B cell (primary cell): ENCODE results near the gene PLAGL2. TPM values are rescaled to one million over a fixed set of nuclear protein-coding genes. Genes with fewer than 3 reads are reported as not detected.

Experiments
- ATAC-seq: fragments of 200-7000 bp; cut with Tn5 transposase; one replicate; pipeline ENCODE4 v1.10.0; 2021; ENCODE audit warnings: low read depth, mild to moderate bottlenecking, moderate number of reproducible peaks, moderate library complexity
- CTCF ChIA-PET: fragments of 350-600 bp; sonication (Branson Sonifier 250); formaldehyde crosslinking; loops from one replicate; lab custom pipeline; 2021; ENCODE audit warnings: antibody characterized with exemption, inconsistent platforms; lab: Charles Lee
- POLR2A ChIA-PET: fragments of 350-600 bp; sonication (Branson Sonifier 250); formaldehyde crosslinking; loops from one replicate; lab custom pipeline; 2021; ENCODE audit warnings: antibody characterized with exemption; lab: Charles Lee
- DNase-seq: peaks from one replicate; pipeline ENCODE4 v3.0.0; 2013
- H2AFZ ChIP-seq: 2 replicates; pipeline ENCODE4 v1.6.1; 2012; ENCODE audit warnings: mild to moderate bottlenecking, low read depth, low read length; ENCODE audit not compliant: insufficient read depth, poor library complexity, severe bottlenecking
- H3K27ac ChIP-seq, 2 donors: 1 replicate in 1 of 2; 2 replicates in 1 of 2; pipeline ENCODE4 v1.5.1; 2012 to 2013; ENCODE audit warnings: low read length in 2 of 2, mild to moderate bottlenecking in 2 of 2, moderate library complexity in 1 of 2
- H3K27me3 ChIP-seq, 4 experiments: fragments of 200-600 bp in 1 of 4; sonication (generic) in 1 of 4; replicated peaks in 1 of 4; 1 replicate in 2 of 4; 2 replicates in 2 of 4; pipeline versions ENCODE4 v1.6.1 to v1.7.0; 2013 to 2016; ENCODE audit warnings: low read length in 3 of 4, mild to moderate bottlenecking in 2 of 4, mixed read lengths in 1 of 4, moderate library complexity in 1 of 4; ENCODE audit not compliant: insufficient read depth in 4 of 4, control insufficient read depth in 3 of 4; ENCODE audit errors: control extremely low read depth in 1 of 4
- H3K36me3 ChIP-seq, 2 experiments: replicated peaks in 1 of 2; 1 replicate in 1 of 2; 2 replicates in 1 of 2; pipeline versions ENCODE4 v1.6.1 to v1.7.1; 2013; ENCODE audit warnings: low read length in 1 of 2; ENCODE audit not compliant: insufficient read depth in 2 of 2, control insufficient read depth in 1 of 2; ENCODE audit errors: control extremely low read depth in 1 of 2, extremely low read depth in 1 of 2
- H3K4me1 ChIP-seq, 2 donors: fragments of 200-600 bp in 1 of 2; sonication (generic) in 1 of 2; 1 replicate in 1 of 2; 2 replicates in 1 of 2; pipeline versions ENCODE4 v1.5.1 to v1.6.1; 2013 to 2017; ENCODE audit warnings: low read length in 2 of 2; ENCODE audit not compliant: control insufficient read depth in 2 of 2, insufficient read depth in 2 of 2
- H3K4me2 ChIP-seq: replicated peaks from 2 replicates; pipeline ENCODE3; 2012; ENCODE audit warnings: mild to moderate bottlenecking, low read depth, low read length; ENCODE audit not compliant: poor library complexity, severe bottlenecking
- H3K4me3 ChIP-seq, 5 experiments: fragments of 200-600 bp in 1 of 5; sonication (generic) in 1 of 5; 1 replicate in 3 of 5; 2 replicates in 2 of 5; pipeline versions ENCODE4 v1.5.1 to v1.7.0; 2011 to 2016; ENCODE audit warnings: low read length in 4 of 5, mild to moderate bottlenecking in 4 of 5, low read depth in 2 of 5, control low read depth in 1 of 5, moderate library complexity in 1 of 5; ENCODE audit not compliant: insufficient read depth in 1 of 5; ENCODE audit errors: control extremely low read depth in 1 of 5, extremely low read depth in 1 of 5
- H3K79me2 ChIP-seq: fragments of 200-600 bp; sonication (generic); one replicate; pipeline ENCODE4 v1.6.0; 2016; ENCODE audit warnings: low read length; ENCODE audit not compliant: control insufficient read depth, insufficient read depth
- H3K9ac ChIP-seq: fragments of 200-600 bp; sonication (generic); 2 replicates; pipeline ENCODE4 v1.6.1; 2017; ENCODE audit warnings: mild to moderate bottlenecking, low read length, moderate library complexity
- H3K9me3 ChIP-seq, 3 donors: one replicate each; pipeline versions ENCODE4 v1.6.1 to v1.7.1; 2013; ENCODE audit warnings: low read length in 2 of 3; ENCODE audit not compliant: control insufficient read depth in 2 of 3, insufficient read depth in 1 of 3; ENCODE audit errors: control extremely low read depth in 1 of 3
- H4K20me1 ChIP-seq: 2 replicates; pipeline ENCODE4 v1.6.0; 2012; ENCODE audit warnings: mild to moderate bottlenecking, low read length; ENCODE audit not compliant: insufficient read depth, control insufficient read depth, poor library complexity, severe bottlenecking
- H3K27ac Mint-ChIP-seq: one replicate; pipeline ENCODE4 v1.8.0; 2021; ENCODE audit warnings: mixed read lengths
- H3K27me3 Mint-ChIP-seq: one replicate; pipeline ENCODE4 v1.8.0; 2021; ENCODE audit warnings: mixed read lengths
- H3K4me1 Mint-ChIP-seq: one replicate; pipeline ENCODE4 v1.8.0; 2021; ENCODE audit warnings: mixed read lengths
- H3K4me3 Mint-ChIP-seq: one replicate; pipeline ENCODE4 v1.8.0; 2021; ENCODE audit warnings: mixed read lengths
- H3K9me3 Mint-ChIP-seq: one replicate; pipeline ENCODE4 v1.8.0; 2022; ENCODE audit warnings: mixed read lengths; ENCODE audit not compliant: insufficient read depth
- CTCF ChIP-seq: fragments of 200-600 bp; IDR thresholded peaks from one replicate; pipeline ENCODE4 v1.8.0; 2022; ENCODE audit warnings: antibody characterized with exemption, mild to moderate bottlenecking
- EZH2 ChIP-seq: IDR thresholded peaks from 2 replicates; pipeline ENCODE4 v1.6.1; 2012; ENCODE audit warnings: borderline replicate concordance, low read depth, mild to moderate bottlenecking, moderate library complexity, low read length; ENCODE audit not compliant: insufficient read depth, poor library complexity, severe bottlenecking
- WGBS: methylation state at CpG from one replicate; pipeline ENCODE4 v1.1.5; 2013; ENCODE audit warnings: missing lambda C conversion rate; ENCODE audit not compliant: insufficient coverage; 5-methylcytosine and 5-hydroxymethylcytosine counted together
- intact Hi-C: fragments of 100-400 bp; cut with micrococcal nuclease; formaldehyde crosslinking; loops from one replicate; pipeline ENCODE4 v1.10.0; 2022
- polyA plus RNA-seq: library from polyadenylated mRNA; depleted of rRNA; stranded (reverse); fragments of >200 nt; gene quantifications from 2 replicates; pipeline ENCODE4 v1.2.3, GENCODE V29; 2012
- total RNA-seq, 2 donors: library from RNA; stranded (reverse); fragments of 120-200 nt in 1 of 2; gene quantifications; 1 replicate in 1 of 2; 2 replicates in 1 of 2; pipeline versions ENCODE4 v1.2.3 to v1.2.4, GENCODE V29; 2013 to 2022

Gene PLAGL2
- total and polyA plus RNA-seq, 2 donors (not counting 1 experiment from before 2014, with no cell fraction given) = 4.4 to 18.4 TPM

GRCh38 chr20:32157611-32158010 is 49.9 kb downstream of the PLAGL2 start:
- ChIA-PET POLR2A (no interaction called here), CTCF (no interaction called here)
- Histone ChIP-seq H3K79me2 (no peaks in the 10 kb centered on the region), H2AFZ (no peak overlapping the region), H3K9me3 (no peaks in the 10 kb centered on the region), H3K27ac (no peak overlapping the region), H3K9ac (no peak overlapping the region), H4K20me1 (no peaks in the 10 kb centered on the region), H3K4me3 (no peak overlapping the region), H3K27me3 (no peaks in the 10 kb centered on the region), H3K4me1 (no peaks in the 10 kb centered on the region), H3K4me2 (no peak overlapping the region), H3K36me3 (peaks cover 9 to 65% of the 10 kb centered on the region in 2 experiments)
- no peak for ATAC-seq
- Mint-ChIP-seq H3K9me3 (no peaks in the 10 kb centered on the region), H3K27me3 (no peaks in the 10 kb centered on the region), H3K4me3 (no peak overlapping the region), H3K4me1 (peaks cover 2% of the 10 kb centered on the region), H3K27ac (no peak overlapping the region)
- no peak for DNase-seq
- intact Hi-C loops = no loop called here
- TF ChIP-seq EZH2 (no peak), CTCF (no peak)
- WGBS = 99% methylated on average over 14 of the region's 14 CpGs

DNA sequence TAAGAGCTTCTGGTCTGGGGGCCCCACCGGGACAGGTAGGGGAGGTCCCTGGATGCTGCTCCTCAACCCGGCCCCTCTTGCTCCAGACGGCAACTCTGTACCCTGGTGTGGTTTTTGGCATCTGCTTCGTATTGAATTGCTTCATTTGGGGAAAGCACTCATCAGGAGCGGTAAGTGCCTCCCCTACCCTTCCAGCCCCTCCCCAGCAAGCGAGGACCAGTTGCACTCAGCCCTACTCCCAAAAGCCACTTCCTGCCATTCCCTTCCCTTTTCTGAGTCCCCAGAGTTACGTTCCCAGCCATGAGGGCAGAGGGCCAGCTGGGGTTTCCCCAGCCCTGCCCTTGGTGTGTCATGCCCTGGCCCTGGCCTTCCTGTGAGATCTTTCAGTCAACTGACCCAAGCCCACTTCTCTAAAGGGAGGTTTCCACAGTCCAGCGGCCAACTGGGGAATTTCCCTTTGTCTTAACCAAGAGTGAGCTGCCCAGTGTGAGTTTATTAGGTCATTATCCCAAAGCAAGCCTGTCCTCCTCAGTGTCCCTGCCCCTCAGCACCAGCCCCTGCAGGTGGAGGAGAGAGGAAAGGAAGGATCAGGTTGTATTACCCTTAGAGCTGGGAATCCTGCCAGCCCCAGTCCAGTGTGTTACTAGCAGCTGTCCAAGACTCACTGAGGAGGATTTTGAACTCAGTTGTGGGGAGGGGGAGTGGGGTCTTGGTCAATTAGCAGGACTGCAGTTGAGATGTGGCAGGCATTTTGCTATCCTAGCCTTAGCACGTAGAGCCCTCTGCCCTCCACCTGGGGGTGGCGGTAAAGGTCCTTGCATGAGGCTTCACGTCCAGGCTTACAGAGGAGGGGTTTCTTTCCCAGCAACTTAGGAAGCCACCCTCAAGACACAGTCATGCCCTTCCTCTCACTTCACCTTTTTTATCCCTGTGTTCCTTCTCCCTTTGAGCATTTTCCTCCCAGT is 52.2 kb downstream of the PLAGL2 start:
- Mint-ChIP-seq H3K4me1 (peaks cover 2% of the 10 kb centered on the region), H3K4me3 (no peak overlapping the region), H3K27ac (peak overlapping the region; percentile 54), H3K27me3 (no peaks in the 10 kb centered on the region), H3K9me3 (no peaks in the 10 kb centered on the region)
- H3K79me2 ChIP-seq = no peaks in the 10 kb centered on the region
- no peak overlapping the region for H3K27ac ChIP-seq
- CTCF ChIA-PET = interaction anchor here (0.7 kb wide), 1 partner anchor 218 kb away, joined by 4 read pairs; no protein-coding TSS in a partner anchor
- DNase-seq (peak; percentile 28), ATAC-seq (no peak)
- TF ChIP-seq CTCF (no peak), EZH2 (no peak)
- H3K9me3 ChIP-seq = no peaks in the 10 kb centered on the region
- no peaks in the 10 kb centered on the region for H3K27me3 ChIP-seq
- no peak overlapping the region for H3K4me2 ChIP-seq
- H2AFZ ChIP-seq = no peak overlapping the region
- H3K36me3 ChIP-seq = peaks cover 12 to 64% of the 10 kb centered on the region in 2 experiments
- H3K4me1 ChIP-seq = no peaks in the 10 kb centered on the region
- H4K20me1 ChIP-seq = no peaks in the 10 kb centered on the region
- POLR2A ChIA-PET = no interaction called here
- WGBS = 73% methylated on average over 8 of the region's 11 CpGs
- no peak overlapping the region for H3K4me3 ChIP-seq
- no peak overlapping the region for H3K9ac ChIP-seq
- intact Hi-C loops = no loop called here
